GM12878 (cell line): Measurements from ENCODE around the gene B4GALT3. TPM values are rescaled to one million over a fixed set of nuclear protein-coding genes. Genes with fewer than 3 reads are reported as not detected.

Experiments
- ATAC-seq: fragments of 200-7000 bp; cut with Tn5 transposase; 3 replicates; pipeline ENCODE4 v1.9.1; 2020; ENCODE audit warnings: mild to moderate bottlenecking, moderate library complexity
- BruUV-seq: library from RNA; stranded (reverse); fragments of 400-500 nt; replicated peaks from 2 replicates; lab custom pipeline; 2021; lab: Mats Ljungman, UMichigan
- CTCF ChIA-PET: fragments of 300-600 bp; sonication (Branson Sonifier 250); formaldehyde crosslinking; extraction: SDS; loops from one replicate; lab custom pipeline; 2021; ENCODE audit warnings: inconsistent platforms; lab: Yijun Ruan, JAX
- POLR2A ChIA-PET: fragments of 350-600 bp; formaldehyde crosslinking; extraction: SDS; loops from one replicate; lab custom pipeline; 2021; ENCODE audit warnings: inconsistent platforms; lab: Charles Lee
- RAD21 ChIA-PET: fragments of 300-600 bp; sonication (Branson Sonifier 250); formaldehyde crosslinking; loops from one replicate; lab custom pipeline; 2023; ENCODE audit warnings: antibody characterized with exemption; ENCODE audit not compliant: unreplicated experiment; lab: Charles Lee
- SMC1A ChIA-PET: fragments of 300-600 bp; sonication (Branson Sonifier 250); formaldehyde crosslinking; loops from one replicate; lab custom pipeline; 2023; ENCODE audit not compliant: unreplicated experiment, uncharacterized antibody; lab: Charles Lee
- DNase-seq: peaks from one replicate; pipeline ENCODE4 v3.0.0-alpha.2; 2011; ENCODE audit warnings: low read depth, low spot score
- FAIRE-seq: peaks from 3 replicates; lab custom pipeline; 2011; peaks lifted over from hg19 to GRCh38; lab: Jason Lieb, UNC
- H2AFZ ChIP-seq: 2 replicates; pipeline ENCODE4 v1.6.0; 2011; ENCODE audit warnings: low read depth, low read length, control low read depth; ENCODE audit not compliant: control insufficient read depth
- H3K27ac ChIP-seq: 2 replicates; pipeline ENCODE4 v1.5.1; 2011; ENCODE audit warnings: control low read depth; ENCODE audit not compliant: control insufficient read depth, insufficient read depth
- H3K27me3 ChIP-seq, 2 experiments: replicated peaks in 1 of 2; 2 replicates each; pipeline versions ENCODE4 v1.6.0 to v1.6.1; 2011; ENCODE audit warnings: low read length in 1 of 2; ENCODE audit not compliant: control insufficient read depth in 2 of 2, insufficient read depth in 2 of 2
- H3K36me3 ChIP-seq, 2 experiments: 2 replicates each; pipeline ENCODE4 v1.5.1; 2011; ENCODE audit warnings: low read length in 1 of 2; ENCODE audit not compliant: control insufficient read depth in 2 of 2, insufficient read depth in 2 of 2
- H3K4me1 ChIP-seq: 2 replicates; pipeline ENCODE4 v1.6.1; 2011; ENCODE audit warnings: mild to moderate bottlenecking, low read length, moderate library complexity, mixed read lengths; ENCODE audit not compliant: control insufficient read depth, insufficient read depth
- H3K4me2 ChIP-seq: 2 replicates; pipeline ENCODE4 v1.6.0; 2011; ENCODE audit warnings: control low read depth; ENCODE audit not compliant: control insufficient read depth, insufficient read depth
- H3K4me3 ChIP-seq: fragments of 200-600 bp; sonication (generic); 2 replicates; pipeline ENCODE4 v1.5.1; 2016
- H3K79me2 ChIP-seq: 2 replicates; pipeline ENCODE4 v1.6.0; 2011; ENCODE audit warnings: low read length; ENCODE audit not compliant: control insufficient read depth, insufficient read depth
- H3K9ac ChIP-seq: 2 replicates; pipeline ENCODE4 v1.8.0; 2011; ENCODE audit warnings: low read length, control low read depth, mixed read lengths; ENCODE audit not compliant: control insufficient read depth, insufficient read depth
- H3K9me3 ChIP-seq: replicated peaks from 3 replicates; pipeline ENCODE4 v1.5.1; 2011; ENCODE audit warnings: mild to moderate bottlenecking, low read length; ENCODE audit not compliant: control insufficient read depth, insufficient read depth
- H4K20me1 ChIP-seq: 2 replicates; pipeline ENCODE4 v1.6.0; 2011; ENCODE audit not compliant: control insufficient read depth, insufficient read depth
- FOXM1 ChIP-seq: IDR thresholded peaks from 2 replicates; pipeline ENCODE4 v1.6.1; 2012; ENCODE audit warnings: low read depth, mild to moderate bottlenecking, inconsistent platforms, low read length, moderate library complexity
- HCFC1 ChIP-seq: fragments of 150-350 bp; IDR thresholded peaks from 2 replicates; pipeline ENCODE4 v1.6.1; 2014; ENCODE audit warnings: low read length
- NFYA ChIP-seq: IDR thresholded peaks from 2 replicates; pipeline ENCODE4 v1.6.1; 2011; ENCODE audit warnings: low read depth, mild to moderate bottlenecking, low read length, improper control_type of control experiment, borderline replicate concordance
- NRF1 ChIP-seq: conservative IDR thresholded peaks from 2 replicates; pipeline ENCODE4 v1.6.1; 2011; ENCODE audit warnings: mild to moderate bottlenecking, low read depth, low read length, improper control_type of control experiment
- PKNOX1 ChIP-seq: fragments of 450-650 bp; IDR thresholded peaks from 2 replicates; pipeline ENCODE4 v1.6.1; 2016; ENCODE audit warnings: mild to moderate bottlenecking
- RELB ChIP-seq: fragments of 450-650 bp; IDR thresholded peaks from 2 replicates; pipeline ENCODE4 v1.6.1; 2017; ENCODE audit warnings: low read depth, mild to moderate bottlenecking, moderate library complexity
- SREBF1 ChIP-seq: IDR thresholded peaks from 2 replicates; pipeline ENCODE4 v1.6.1; 2012; ENCODE audit warnings: mild to moderate bottlenecking, low read length
- TBL1XR1 ChIP-seq: IDR thresholded peaks from 2 replicates; pipeline ENCODE4 v1.6.1; 2012; ENCODE audit warnings: low read depth, low read length, improper control_type of control experiment
- TCF7 ChIP-seq: IDR thresholded peaks from 2 replicates; pipeline ENCODE4 v1.6.1; 2014; ENCODE audit warnings: antibody characterized with exemption, borderline replicate concordance
- USF2 ChIP-seq: IDR thresholded peaks from 2 replicates; pipeline ENCODE4 v1.6.1; 2011; ENCODE audit warnings: low read depth, low read length, improper control_type of control experiment, borderline replicate concordance
- ZBED1 ChIP-seq: IDR thresholded peaks from 2 replicates; pipeline ENCODE4 v1.6.1; 2016; ENCODE audit warnings: borderline replicate concordance
- ZNF274 ChIP-seq: IDR thresholded peaks from one replicate; pipeline ENCODE4 v1.8.0; 2011; ENCODE audit not compliant: insufficient read length, insufficient read depth
- WGBS: methylation state at CpG from one replicate; pipeline ENCODE4 v1.1.6; 2016; ENCODE audit warnings: low lambda C conversion rate; ENCODE audit not compliant: insufficient replicate concordance, insufficient coverage; ENCODE audit errors: missing lambda C conversion rate; 5-methylcytosine and 5-hydroxymethylcytosine counted together
- in situ Hi-C: fragments of 300-500 bp; cut with MboI; formaldehyde crosslinking; loops from 9 replicates; pipeline ENCODE4 v1.14.3; 2018; ENCODE audit warnings: mixed read lengths
- intact Hi-C: fragments of 100-400 bp; cut with micrococcal nuclease; formaldehyde crosslinking; loops from one replicate; pipeline ENCODE4 v1.14.2; 2022; ENCODE audit not compliant: unreplicated experiment
- polyA plus RNA-seq, 11 experiments: library from polyadenylated mRNA; depleted of rRNA in 4 of 11; unstranded in 6 of 11; stranded (reverse) in 5 of 11; fragments of >200 nt; fragmentation: Nextera tagmentation in 4 of 11; fragmentation: Illumina TruSeq in 1 of 11; extraction: Ambion mirVana in 4 of 11; extraction: Trizol in 1 of 11; gene quantifications; 1 replicate in 1 of 11; 2 replicates in 10 of 11; pipeline versions ENCODE4 v1.2.1 to v1.2.3, GENCODE V29; 2011 to 2016; ENCODE audit warnings: inconsistent platforms in 2 of 11, missing spikeins in 2 of 11, low read depth in 1 of 11
- total RNA-seq, 4 experiments: library from RNA; depleted of rRNA in 3 of 4; stranded (reverse); fragments of >200 nt in 3 of 4; fragmentation: Illumina TruSeq in 1 of 4; extraction: Trizol in 1 of 4; gene quantifications; 2 replicates each; pipeline versions ENCODE4 v1.2.1 to v1.2.3, GENCODE V29; 2013 to 2021
- TF ChIP-seq, protein P1 (sequence below): fragments of 450-650 bp; IDR thresholded peaks from 2 replicates; pipeline ENCODE4 v1.6.1; 2017; ENCODE audit warnings: mild to moderate bottlenecking, low read depth, inconsistent platforms; ENCODE audit not compliant: poor library complexity, severe bottlenecking
- TF ChIP-seq, protein P2 (sequence below): IDR thresholded peaks from 2 replicates; pipeline ENCODE4 v1.6.1; 2012; ENCODE audit warnings: low read depth, low read length, improper control_type of control experiment

Gene B4GALT3
- total and polyA plus RNA-seq, 10 of the 15 experiments (the other 5 are each of a cell fraction or from before 2014, with no cell fraction given): 27.1 to 58.9 (median 42.6) TPM

DNA sequence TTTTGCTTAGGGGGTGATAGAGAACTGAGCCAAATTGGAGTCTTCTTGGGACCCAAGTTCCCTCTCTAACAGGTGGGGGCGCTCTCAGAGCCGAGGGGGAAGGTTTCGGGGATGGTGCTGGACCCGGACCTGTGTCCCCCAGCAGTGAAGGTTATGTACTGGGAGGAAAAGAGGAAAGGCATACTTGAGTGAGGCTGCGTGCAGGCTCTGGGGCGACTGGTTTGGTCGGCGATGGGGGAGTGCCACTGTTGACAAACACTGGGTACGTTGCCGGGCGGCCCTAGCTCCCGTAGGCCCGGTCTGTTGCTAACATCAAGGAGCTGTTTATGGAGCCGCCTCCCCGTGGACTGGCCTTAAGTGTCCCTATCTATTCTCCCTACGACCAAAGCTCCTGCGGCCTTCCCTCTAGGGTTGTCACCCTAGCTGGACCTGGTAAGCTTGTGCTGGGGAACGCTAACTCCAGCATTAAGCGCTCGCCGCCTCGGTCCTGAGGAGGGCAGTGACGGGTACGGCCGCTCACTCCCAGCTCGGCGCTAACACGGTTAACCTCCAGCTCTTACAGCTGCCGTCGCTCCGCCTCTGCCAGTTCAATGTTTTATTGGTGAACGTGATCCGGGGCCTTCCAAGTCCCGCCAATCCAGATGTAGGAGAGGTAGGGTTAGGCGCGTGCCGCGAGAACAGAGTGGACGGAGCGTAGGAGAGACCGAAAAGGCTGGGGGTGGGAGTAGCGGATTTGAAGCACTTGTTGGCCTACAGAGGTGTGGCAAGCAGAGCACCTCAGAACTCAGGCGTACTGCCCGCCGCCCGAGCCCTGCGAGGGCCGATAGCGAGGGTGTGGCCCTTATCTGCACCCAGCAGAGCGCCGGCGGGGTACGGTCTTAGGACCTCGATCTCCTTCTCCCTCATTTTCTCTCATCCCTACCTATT is 11.3 kb downstream of the B4GALT3 start, which contains the start of gene PPOX:
TSS of gene PPOX (plus strand) at position 685 of the 927 bp plus-strand sequence. CDS start 422 bp downstream, outside the sequence.
- intact Hi-C loops: no loop called here
- H3K4me3 ChIP-seq: peak within 1 kb of the TSS; percentile 86
- ChIA-PET RAD21 (interaction anchor here (0.9 to 4.8 kb wide), 19 partner anchors 10 to 573 kb away, joined by 3 to 34 read pairs (median 5); partner anchors contain the start of genes ARHGAP30, B4GALT3, DEDD and NDUFS2), SMC1A (interaction anchor here (0.7 to 3.5 kb wide), 25 partner anchors 8 to 331 kb away, joined by 3 to 18 read pairs (median 5); partner anchors contain the start of genes APOA2, B4GALT3, CFAP126 and NDUFS2), POLR2A (interaction anchor here (0.5 to 2.9 kb wide), 21 partner anchors 8 to 232 kb away, joined by 3 to 17 read pairs (median 5); partner anchors contain the start of genes ARHGAP30, B4GALT3, DEDD and NDUFS2), CTCF (interaction anchor here (0.6 to 5.0 kb wide), 33 partner anchors 9 to 223 kb away, joined by 3 to 60 read pairs (median 5); partner anchors contain the start of genes APOA2, B4GALT3, CFAP126 and DEDD)
- no peaks in the 10 kb centered on the region for H3K79me2 ChIP-seq
- H4K20me1 ChIP-seq: no peaks in the 10 kb centered on the region
- in situ Hi-C loops: no loop called here
- H3K36me3 ChIP-seq: peaks cover 6 to 10% of the 10 kb centered on the region in 2 experiments; a peak in 3 of 4 replicates
- BruUV-seq: TSS peak; percentile 58
- H3K9me3 ChIP-seq: no peaks in the 10 kb centered on the region
- H2AFZ ChIP-seq: peak within 1 kb of the TSS; percentile 78
- H3K4me2 ChIP-seq: peak within 1 kb of the TSS; percentile 99
- peak within 1 kb of the TSS; percentile 68 for H3K9ac ChIP-seq
- no peaks in the 10 kb centered on the region for H3K27me3 ChIP-seq
- peak; percentile 92 for DNase-seq
- peaks cover 8% of the 10 kb centered on the region for H3K4me1 ChIP-seq
- H3K27ac ChIP-seq: peak within 1 kb of the TSS; percentile 54
- ATAC-seq: peak; percentile 97
- FAIRE-seq: peak; percentile 99
- 2% methylated on average over 54 of the region's 54 CpGs for WGBS
- TF ChIP-seq USF2 (peak; percentile 9; the same call in 1 of the 2 replicates), TBL1XR1 (0 out of 2 replicates have a peak, but pooled peaks have one; percentile 35), NFYA (peak; percentile 42), TCF7 (no peak), FOXM1 (peak; percentile 11; the same call in 1 of the 2 replicates), HCFC1 (peak; percentile 56), ZBED1 (no peak; the same call in 1 of the 2 replicates), NRF1 (no peak), SREBF1 (no peak; the same call in 1 of the 2 replicates), RELB (peak; percentile 99), ZNF274 (no peak), PKNOX1 (peak; percentile 79)
- TF ChIP-seq, protein P1, sequence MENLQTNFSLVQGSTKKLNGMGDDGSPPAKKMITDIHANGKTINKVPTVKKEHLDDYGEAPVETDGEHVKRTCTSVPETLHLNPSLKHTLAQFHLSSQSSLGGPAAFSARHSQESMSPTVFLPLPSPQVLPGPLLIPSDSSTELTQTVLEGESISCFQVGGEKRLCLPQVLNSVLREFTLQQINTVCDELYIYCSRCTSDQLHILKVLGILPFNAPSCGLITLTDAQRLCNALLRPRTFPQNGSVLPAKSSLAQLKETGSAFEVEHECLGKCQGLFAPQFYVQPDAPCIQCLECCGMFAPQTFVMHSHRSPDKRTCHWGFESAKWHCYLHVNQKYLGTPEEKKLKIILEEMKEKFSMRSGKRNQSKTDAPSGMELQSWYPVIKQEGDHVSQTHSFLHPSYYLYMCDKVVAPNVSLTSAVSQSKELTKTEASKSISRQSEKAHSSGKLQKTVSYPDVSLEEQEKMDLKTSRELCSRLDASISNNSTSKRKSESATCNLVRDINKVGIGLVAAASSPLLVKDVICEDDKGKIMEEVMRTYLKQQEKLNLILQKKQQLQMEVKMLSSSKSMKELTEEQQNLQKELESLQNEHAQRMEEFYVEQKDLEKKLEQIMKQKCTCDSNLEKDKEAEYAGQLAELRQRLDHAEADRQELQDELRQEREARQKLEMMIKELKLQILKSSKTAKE: peak; percentile 14
- TF ChIP-seq, protein P2, sequence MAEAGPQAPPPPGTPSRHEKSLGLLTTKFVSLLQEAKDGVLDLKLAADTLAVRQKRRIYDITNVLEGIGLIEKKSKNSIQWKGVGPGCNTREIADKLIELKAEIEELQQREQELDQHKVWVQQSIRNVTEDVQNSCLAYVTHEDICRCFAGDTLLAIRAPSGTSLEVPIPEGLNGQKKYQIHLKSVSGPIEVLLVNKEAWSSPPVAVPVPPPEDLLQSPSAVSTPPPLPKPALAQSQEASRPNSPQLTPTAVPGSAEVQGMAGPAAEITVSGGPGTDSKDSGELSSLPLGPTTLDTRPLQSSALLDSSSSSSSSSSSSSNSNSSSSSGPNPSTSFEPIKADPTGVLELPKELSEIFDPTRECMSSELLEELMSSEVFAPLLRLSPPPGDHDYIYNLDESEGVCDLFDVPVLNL: peak; percentile 82
